VCaP (cell line): Measurements from ENCODE around the gene FGF19.

Experiments used
- H3K27ac ChIP-seq: fragments of 450-650 bp; 2 replicates; pipeline ENCODE4 v1.5.1; 2017
- CTCF ChIP-seq: fragments of 450-650 bp; conservative IDR thresholded peaks from 2 replicates; pipeline ENCODE4 v1.5.1; 2017; ENCODE audit warnings: mild to moderate bottlenecking, moderate library complexity

The FGF19 gene

DNA sequence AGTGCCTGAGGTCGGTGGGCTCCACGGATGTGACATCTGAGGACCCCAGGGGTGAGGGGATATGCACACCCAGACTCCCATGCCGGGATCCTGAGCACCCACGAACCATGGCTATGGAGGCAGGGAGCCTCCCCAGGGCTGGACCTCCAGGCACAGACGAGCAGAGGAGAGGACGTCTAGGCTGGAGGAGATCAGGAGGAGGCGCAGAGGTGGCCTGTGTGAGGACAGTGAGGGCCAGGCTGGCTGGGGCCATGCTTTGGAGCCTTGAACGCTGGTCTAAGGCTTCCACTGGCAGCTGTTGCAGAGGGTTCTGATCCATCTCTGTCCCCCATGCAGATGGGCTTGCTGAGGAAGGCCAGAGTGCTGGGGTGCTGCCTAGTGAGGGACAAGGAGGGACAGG, 42.3 kb upstream of the FGF19 start:
- no peak overlapping the region for H3K27ac ChIP-seq
- no peak for TF ChIP-seq CTCF

DNA sequence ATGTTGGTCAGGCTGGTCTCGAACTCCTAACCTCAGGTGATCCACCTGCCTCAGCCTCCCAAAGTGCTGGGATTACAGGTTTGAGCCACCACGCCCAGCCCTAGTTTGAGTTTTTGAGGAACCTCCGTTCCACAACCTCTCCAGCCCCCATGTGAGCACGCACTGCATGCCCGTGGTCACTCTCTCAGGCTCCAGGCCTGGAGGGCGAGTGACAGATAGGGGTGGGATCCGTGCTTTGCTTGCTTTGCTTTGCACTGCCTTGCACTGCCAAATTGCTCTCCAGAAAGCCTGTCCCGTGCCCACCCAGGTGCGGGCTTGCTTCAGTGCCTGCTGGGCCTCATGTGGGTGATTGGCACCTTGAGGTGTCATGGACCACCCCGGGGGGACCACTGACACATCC, 41.4 kb upstream of the FGF19 start:
- TF ChIP-seq CTCF = no peak
- no peak overlapping the region for H3K27ac ChIP-seq

DNA sequence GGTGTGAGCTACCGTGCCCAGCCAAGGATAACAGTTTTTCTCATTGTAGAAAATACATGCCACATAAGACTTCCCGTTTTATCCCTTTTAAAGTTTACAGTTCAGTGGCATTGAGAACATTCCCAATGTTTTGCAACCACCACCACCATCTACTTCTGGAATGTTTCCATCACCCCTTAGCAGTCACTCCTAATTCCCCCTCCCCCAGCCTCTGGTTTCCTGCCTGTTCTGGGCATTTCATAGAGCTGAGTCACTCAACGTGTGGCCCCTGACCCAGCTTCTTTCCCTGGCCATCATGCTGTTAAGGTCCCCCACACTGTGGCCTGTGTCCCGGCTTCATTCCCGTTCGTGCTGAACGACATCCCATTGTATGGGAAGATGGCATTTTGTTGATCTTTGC, 40.6 kb upstream of the FGF19 start:
- no peak for TF ChIP-seq CTCF
- no peak overlapping the region for H3K27ac ChIP-seq

DNA sequence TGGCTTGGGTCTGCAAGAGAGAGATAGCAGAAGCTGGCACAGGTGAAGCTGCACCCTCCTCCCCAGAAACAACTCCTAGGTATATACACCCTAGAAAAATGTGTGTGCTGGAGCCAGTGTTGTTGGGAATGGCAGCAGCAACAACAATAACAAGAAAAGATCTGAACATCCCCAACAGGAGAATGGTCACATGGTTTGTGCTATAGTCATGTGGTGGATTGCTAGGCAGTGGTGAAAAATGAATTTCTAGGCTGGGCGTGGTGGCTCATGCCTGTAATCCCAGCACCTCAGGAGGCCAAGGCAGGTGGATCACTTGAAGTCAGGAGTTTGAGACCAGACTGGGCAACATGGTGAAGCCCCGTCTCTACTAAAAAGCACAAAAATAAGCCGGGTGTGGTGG, 31.0 kb upstream of the FGF19 start:
- TF ChIP-seq CTCF = no peak
- no peak overlapping the region for H3K27ac ChIP-seq

DNA sequence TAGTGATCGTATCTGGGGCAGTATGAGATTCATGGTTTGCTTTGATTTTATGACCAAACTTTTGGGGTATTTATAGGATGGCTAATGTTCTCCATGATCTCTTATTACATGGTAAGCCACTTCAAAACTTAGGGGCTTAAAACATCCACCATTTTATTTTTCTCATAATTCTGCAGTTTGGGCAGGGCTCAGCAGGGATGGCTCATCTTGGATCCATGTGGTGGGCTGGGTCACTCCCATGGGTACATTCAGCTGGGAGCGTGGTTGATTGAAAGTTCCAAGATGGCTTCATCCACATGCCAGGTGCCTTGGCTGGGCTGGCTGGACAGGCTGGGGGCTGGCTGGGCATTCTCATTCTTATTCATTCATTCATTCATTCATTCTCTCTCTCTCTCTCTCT, 30.5 kb upstream of the FGF19 start:
- TF ChIP-seq CTCF = no peak

GRCh38 chr11:69732910-69733309, 29.1 kb upstream of the FGF19 start:
- no peak overlapping the region for H3K27ac ChIP-seq
- TF ChIP-seq CTCF = no peak

More for the DNA sequence above, 30.5 kb upstream of the FGF19 start:
- H3K27ac ChIP-seq = no peak overlapping the region

- TF ChIP-seq CTCF = no peak
These were observed 27.3 kb upstream of the FGF19 start for GRCh38 chr11:69731110-69731509.

DNA sequence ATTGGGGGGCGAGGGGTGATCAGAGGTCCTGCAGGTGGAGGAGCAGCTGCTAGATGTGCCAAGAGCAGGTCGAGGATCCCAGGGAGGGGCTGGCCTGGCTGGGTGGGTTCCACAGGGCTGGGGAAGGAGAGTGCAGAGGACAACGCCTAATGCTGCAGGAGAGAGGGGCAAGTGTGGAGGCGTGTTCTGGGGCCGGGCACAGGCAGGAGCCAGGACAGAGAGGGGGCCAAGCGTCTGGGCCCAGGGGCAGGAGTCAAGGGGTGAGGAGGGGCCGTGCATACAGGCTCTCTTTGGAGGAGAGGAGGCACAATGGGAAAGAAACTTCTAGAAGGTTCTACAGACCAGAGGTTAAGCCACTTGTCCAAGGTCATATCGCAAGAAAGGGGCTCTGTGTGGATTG, 26.7 kb upstream of the FGF19 start:
- no peak for TF ChIP-seq CTCF
- no peak overlapping the region for H3K27ac ChIP-seq

More at GRCh38 chr11:69731110-69731509, 27.3 kb upstream of the FGF19 start:
- no peak overlapping the region for H3K27ac ChIP-seq
